Nephron (organoid): Measurements from ENCODE around the gene UBASH3A.

Experiments used
- H3K27ac Mint-ChIP-seq, 3 experiments: 2 replicates each; pipeline ENCODE4 v1.8.0; 2020; ENCODE audit warnings: mixed read lengths in 3 of 3, mild to moderate bottlenecking in 2 of 3, moderate library complexity in 1 of 3
- H3K27me3 Mint-ChIP-seq: 2 replicates; pipeline ENCODE4 v1.8.0; 2021; ENCODE audit warnings: low read depth, mild to moderate bottlenecking, moderate library complexity, mixed read lengths
- H3K36me3 Mint-ChIP-seq: 2 replicates; pipeline ENCODE4 v1.8.0; 2020; ENCODE audit warnings: low read depth, mixed read lengths
- H3K4me1 Mint-ChIP-seq: 2 replicates; pipeline ENCODE4 v1.8.0; 2020; ENCODE audit warnings: mixed read lengths
- H3K4me3 Mint-ChIP-seq, 3 experiments: 2 replicates each; pipeline ENCODE4 v1.8.0; 2020; ENCODE audit warnings: mild to moderate bottlenecking in 3 of 3, mixed read lengths in 3 of 3, moderate library complexity in 2 of 3
- H3K9me3 Mint-ChIP-seq: 2 replicates; pipeline ENCODE4 v1.8.0; 2020; ENCODE audit warnings: mixed read lengths
- TF ChIP-seq, protein P1 (sequence below), 3 experiments: fragments of 200-600 bp; sonication (generic); IDR thresholded peaks; one replicate each; pipeline ENCODE4 v1.5.0; 2021; ENCODE audit warnings: antibody characterized with exemption in 3 of 3; ENCODE audit not compliant: unreplicated experiment in 3 of 3

Gene UBASH3A

DNA sequence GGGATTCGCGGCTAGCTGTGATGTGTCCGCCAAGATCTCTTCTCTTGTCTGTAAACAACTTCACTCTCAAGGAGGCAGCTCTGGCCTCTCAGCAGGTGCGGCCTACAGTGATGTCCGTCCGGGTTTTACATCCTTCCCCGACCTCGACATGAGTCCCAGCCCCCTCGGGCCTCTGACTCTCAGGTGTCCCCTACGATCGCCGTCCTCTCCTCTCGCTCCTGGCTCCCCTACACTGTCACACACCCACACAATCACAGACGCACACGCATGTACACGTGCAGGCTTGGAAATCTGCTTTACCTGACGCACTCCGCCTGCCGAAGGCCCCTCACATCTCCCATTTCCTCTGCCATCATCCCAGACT, 93.1 kb downstream of the UBASH3A start:
- Mint-ChIP-seq H3K27ac (peak overlapping the region; percentile 6 to 83 (median 47)), H3K27me3 (peaks cover 15% of the 10 kb centered on the region), H3K4me1 (peaks cover 10% of the 10 kb centered on the region), H3K9me3 (no peaks in the 10 kb centered on the region), H3K36me3 (no peaks in the 10 kb centered on the region), H3K4me3 (peak overlapping the region; percentile 87 to 92 (median 87))
- TF ChIP-seq, protein P1, sequence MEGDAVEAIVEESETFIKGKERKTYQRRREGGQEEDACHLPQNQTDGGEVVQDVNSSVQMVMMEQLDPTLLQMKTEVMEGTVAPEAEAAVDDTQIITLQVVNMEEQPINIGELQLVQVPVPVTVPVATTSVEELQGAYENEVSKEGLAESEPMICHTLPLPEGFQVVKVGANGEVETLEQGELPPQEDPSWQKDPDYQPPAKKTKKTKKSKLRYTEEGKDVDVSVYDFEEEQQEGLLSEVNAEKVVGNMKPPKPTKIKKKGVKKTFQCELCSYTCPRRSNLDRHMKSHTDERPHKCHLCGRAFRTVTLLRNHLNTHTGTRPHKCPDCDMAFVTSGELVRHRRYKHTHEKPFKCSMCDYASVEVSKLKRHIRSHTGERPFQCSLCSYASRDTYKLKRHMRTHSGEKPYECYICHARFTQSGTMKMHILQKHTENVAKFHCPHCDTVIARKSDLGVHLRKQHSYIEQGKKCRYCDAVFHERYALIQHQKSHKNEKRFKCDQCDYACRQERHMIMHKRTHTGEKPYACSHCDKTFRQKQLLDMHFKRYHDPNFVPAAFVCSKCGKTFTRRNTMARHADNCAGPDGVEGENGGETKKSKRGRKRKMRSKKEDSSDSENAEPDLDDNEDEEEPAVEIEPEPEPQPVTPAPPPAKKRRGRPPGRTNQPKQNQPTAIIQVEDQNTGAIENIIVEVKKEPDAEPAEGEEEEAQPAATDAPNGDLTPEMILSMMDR (IDR thresholded peaks at IDR 0.05; ENCODE audit: unreplicated experiment in 3 of 3) = no peak
